K562 (cell line): ENCODE data around the gene UBE2E2.

Source experiments
- BCLAF1 ChIP-seq, 2 experiments: fragments of 450-650 bp in 1 of 2; IDR thresholded peaks; 2 replicates each; pipeline ENCODE4 v1.6.1; 2011 to 2017; ENCODE audit warnings: low read depth in 2 of 2, antibody characterized with exemption in 1 of 2, borderline replicate concordance in 1 of 2, low read length in 1 of 2, mild to moderate bottlenecking in 1 of 2, mixed read lengths in 1 of 2; ENCODE audit not compliant: control insufficient read depth in 1 of 2
- CTCF ChIP-seq, 3 experiments: IDR thresholded peaks in 2 of 3; conservative IDR thresholded peaks in 1 of 3; 2 replicates each; pipeline ENCODE4 v1.5.1; 2011 to 2012; ENCODE audit warnings: low read length in 3 of 3, mild to moderate bottlenecking in 3 of 3, control low read depth in 2 of 3, improper control_type of control experiment in 1 of 3, inconsistent platforms in 1 of 3, low read depth in 1 of 3, mixed read lengths in 1 of 3, moderate library complexity in 1 of 3; ENCODE audit not compliant: insufficient read depth in 2 of 3
- TCF7 ChIP-seq: sonication (generic); IDR thresholded peaks from 2 replicates; pipeline ENCODE4 v1.6.1; 2016; ENCODE audit warnings: antibody characterized with exemption, borderline replicate concordance
- USF2 ChIP-seq: sonication (generic); formaldehyde crosslinking; IDR thresholded peaks from 2 replicates; pipeline ENCODE4 v1.5.0; 2020; ENCODE audit warnings: missing genetic modification reagents
- ZFP91 ChIP-seq: sonication (generic); formaldehyde crosslinking; IDR thresholded peaks from 2 replicates; pipeline ENCODE4 v1.8.0; 2022; ENCODE audit warnings: mild to moderate bottlenecking, missing genetic modification reagents
- ZNF274 ChIP-seq: IDR thresholded peaks from 2 replicates; pipeline ENCODE4 v1.6.1; 2011; ENCODE audit warnings: low read depth, mild to moderate bottlenecking, low read length, moderate library complexity, borderline replicate concordance
- ZSCAN32 ChIP-seq: fragments of 450-650 bp; formaldehyde crosslinking; IDR thresholded peaks from 2 replicates; pipeline ENCODE4 v1.4.0; 2020; ENCODE audit warnings: mild to moderate bottlenecking, moderate library complexity

- no peak for TF ChIP-seq BCLAF1 (IDR thresholded peaks at IDR 0.05; ENCODE audit: borderline replicate concordance in 1 of 2, control insufficient read depth in 1 of 2, low read depth in 2 of 2, low read length in 1 of 2)
- TF ChIP-seq CTCF (IDR thresholded peaks at IDR 0.05 in 2 of 3, conservative IDR thresholded peaks at IDR 0.05 in 1 of 3; ENCODE audit: insufficient read depth in 2 of 3, low read depth in 1 of 3, low read length in 3 of 3) = no peak
- TF ChIP-seq USF2 = no peak
- no peak for TF ChIP-seq ZSCAN32 (CRISPR knock-in tag)
- no peak for TF ChIP-seq TCF7
- TF ChIP-seq ZNF274 = no peak
- no peak for TF ChIP-seq ZFP91 (CRISPR knock-in tag)
Measured at GRCh38 chr3:23249961-23250360, 46.8 kb downstream of the UBE2E2 start.
